Astrocyte of the spinal cord (primary cell): ENCODE data around the gene MRPL24.

ENCODE experiments used
- DNase-seq: peaks from one replicate; pipeline ENCODE4 v3.0.0; 2011; ENCODE audit warnings: low read depth, low spot score
- H3K4me3 ChIP-seq: 2 replicates; pipeline ENCODE4 v1.5.1; 2011; ENCODE audit warnings: low read depth, mild to moderate bottlenecking, low read length, moderate library complexity
- in situ Hi-C: cut with HindIII; loops from 2 replicates; pipeline ENCODE4 v1.10.0; 2017; ENCODE audit warnings: low sequenced_read_pairs
- TF ChIP-seq, protein P1 (sequence below): IDR thresholded peaks from 2 replicates; pipeline ENCODE4 v1.5.1; 2012; ENCODE audit warnings: low read depth, mild to moderate bottlenecking, low read length, inconsistent platforms

Gene MRPL24

DNA sequence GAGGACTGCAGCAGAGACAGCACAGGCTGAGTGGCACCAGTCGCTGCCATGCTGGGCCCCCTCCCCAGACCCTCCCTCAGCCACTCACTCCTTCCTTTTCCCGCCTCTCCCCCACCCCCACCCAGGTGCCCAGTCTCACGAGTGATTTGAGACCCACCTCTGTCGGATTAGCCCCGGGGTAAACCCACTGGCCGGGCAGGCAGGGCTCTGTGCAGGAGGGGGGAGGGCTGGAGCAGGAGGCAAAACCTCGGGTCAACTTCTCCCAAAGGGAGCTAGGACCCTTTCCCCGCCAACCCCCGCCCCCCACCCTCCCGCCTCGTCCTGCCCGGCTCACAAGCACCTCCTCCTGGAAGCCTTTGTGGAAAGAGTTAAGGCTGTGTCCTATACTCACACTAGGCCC lies 3.5 kb upstream of the MRPL24 start:
- no peak overlapping the region for H3K4me3 ChIP-seq
- DNase-seq: no peak
- TF ChIP-seq, protein P1, sequence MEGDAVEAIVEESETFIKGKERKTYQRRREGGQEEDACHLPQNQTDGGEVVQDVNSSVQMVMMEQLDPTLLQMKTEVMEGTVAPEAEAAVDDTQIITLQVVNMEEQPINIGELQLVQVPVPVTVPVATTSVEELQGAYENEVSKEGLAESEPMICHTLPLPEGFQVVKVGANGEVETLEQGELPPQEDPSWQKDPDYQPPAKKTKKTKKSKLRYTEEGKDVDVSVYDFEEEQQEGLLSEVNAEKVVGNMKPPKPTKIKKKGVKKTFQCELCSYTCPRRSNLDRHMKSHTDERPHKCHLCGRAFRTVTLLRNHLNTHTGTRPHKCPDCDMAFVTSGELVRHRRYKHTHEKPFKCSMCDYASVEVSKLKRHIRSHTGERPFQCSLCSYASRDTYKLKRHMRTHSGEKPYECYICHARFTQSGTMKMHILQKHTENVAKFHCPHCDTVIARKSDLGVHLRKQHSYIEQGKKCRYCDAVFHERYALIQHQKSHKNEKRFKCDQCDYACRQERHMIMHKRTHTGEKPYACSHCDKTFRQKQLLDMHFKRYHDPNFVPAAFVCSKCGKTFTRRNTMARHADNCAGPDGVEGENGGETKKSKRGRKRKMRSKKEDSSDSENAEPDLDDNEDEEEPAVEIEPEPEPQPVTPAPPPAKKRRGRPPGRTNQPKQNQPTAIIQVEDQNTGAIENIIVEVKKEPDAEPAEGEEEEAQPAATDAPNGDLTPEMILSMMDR: no peak
- in situ Hi-C loops: no loop called here

DNA sequence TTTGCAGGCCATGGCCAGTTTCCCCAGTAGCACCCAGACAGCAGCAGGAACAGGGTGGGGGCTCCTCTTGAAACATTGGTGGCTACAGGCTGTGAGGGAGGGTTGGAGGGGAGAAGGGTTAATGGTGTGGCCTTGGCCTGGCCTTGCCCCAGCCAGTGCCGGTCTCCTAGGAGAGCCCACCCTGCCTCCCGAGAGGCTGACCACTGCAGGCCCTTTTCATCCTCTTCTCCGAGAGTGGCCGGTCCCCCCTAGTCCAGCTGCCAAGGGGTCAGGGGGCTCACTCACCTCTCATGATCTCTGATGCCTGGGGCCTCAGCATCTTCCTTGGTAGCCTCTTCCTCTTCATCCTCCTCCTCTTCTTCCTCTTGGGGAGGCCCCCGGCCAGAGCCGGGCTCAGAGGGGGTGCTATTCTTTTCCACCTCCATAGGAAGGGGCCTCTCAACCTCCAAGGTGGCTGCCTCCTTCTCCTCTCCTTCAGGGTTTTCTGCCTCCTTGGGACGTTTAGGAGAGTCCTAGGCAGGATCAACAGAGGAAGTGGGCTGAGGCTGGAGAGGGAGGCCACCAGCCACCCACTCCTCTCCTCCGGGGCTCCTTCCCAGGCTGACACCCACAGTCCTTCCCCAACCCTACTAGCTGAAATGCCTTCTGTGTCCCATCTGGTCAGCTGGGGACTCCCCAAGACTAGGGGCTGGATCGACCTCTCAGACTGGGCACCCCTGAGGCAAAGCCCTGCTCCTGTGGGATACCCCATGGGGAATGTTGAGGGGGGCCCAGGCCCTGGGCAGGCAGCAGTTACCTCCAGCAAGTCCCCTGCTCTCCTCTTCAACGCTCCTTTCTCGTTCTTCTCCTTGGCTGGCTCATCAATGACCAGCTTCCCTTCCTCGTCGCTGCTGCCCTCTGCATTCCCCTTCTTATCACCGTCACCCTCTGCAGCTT lies 2.7 kb upstream of the MRPL24 start:
- DNase-seq: no peak
- TF ChIP-seq, protein P1: no peak
- H3K4me3 ChIP-seq: no peak overlapping the region
- in situ Hi-C loops: no loop called here

DNA sequence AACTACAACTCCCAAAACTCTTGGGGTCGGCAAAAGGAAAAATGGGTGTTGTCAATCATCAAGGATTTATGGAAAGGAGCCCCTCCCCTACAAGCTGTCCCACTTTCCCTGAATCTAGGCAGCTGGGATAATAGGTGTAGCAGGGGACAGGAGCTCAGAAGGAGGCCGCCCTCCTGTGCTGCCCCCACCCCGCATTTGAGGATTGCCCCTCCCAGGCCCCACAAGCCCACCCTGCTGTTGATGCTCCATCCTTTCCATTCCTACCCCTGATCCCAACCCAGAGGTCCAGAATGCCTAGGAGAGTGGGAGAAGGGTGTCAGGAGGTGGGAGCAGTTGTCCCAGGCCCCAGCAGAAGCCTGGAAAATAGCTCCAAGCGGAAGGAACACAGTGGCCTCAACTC lies 1.9 kb upstream of the MRPL24 start:
- H3K4me3 ChIP-seq: no peak overlapping the region
- in situ Hi-C loops: no loop called here
- TF ChIP-seq, protein P1: no peak
- no peak for DNase-seq

DNA sequence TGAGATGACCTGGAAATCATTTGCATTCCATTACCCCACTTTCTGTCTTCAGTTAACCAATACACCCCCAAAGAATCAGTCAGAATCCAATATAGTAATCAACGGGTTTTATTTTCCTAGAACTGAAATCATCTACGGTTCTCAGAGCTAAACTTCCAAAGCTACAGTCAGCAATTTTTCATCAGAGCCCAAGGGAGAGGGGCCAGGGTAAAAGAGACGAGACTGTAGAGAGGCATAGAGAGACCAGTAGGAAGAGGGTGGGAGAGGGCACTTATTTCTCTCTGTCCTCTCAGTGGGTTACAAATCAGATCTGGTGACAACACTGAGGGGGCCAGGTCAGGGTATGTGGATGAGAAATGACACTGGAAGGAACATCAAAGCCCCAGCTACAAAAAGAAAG lies 1.1 kb upstream of the MRPL24 start:
- in situ Hi-C loops: no loop called here
- H3K4me3 ChIP-seq: no peak overlapping the region
- no peak for DNase-seq
- TF ChIP-seq, protein P1: no peak

DNA sequence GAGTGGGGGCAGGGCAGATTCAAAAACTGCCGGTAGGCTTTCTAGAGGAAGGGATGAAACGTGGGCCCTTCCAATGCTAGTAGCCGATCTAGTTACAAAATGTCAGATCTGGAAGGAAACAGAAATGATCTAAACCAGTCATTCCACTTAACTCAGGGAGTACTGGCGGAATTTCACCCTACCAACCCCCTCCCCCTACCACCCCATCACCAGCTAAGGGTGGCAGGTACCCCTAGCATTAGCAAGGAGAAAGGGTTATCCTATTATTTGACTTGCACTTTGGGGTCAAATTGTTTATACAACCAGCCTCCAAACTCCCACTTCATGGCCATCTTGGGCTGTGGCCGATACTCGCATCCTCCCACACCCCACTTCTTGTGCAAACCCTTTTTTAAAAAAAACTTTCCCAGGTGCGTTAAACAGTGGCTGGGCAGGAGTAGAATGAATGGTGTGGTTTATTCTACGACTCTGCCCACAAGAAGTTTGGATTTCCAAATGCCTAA lies 644 bp upstream of the MRPL24 start:
- in situ Hi-C loops: no loop called here
- TF ChIP-seq, protein P1: no peak
- peak overlapping the region; percentile 13 for H3K4me3 ChIP-seq
- DNase-seq: no peak

DNA sequence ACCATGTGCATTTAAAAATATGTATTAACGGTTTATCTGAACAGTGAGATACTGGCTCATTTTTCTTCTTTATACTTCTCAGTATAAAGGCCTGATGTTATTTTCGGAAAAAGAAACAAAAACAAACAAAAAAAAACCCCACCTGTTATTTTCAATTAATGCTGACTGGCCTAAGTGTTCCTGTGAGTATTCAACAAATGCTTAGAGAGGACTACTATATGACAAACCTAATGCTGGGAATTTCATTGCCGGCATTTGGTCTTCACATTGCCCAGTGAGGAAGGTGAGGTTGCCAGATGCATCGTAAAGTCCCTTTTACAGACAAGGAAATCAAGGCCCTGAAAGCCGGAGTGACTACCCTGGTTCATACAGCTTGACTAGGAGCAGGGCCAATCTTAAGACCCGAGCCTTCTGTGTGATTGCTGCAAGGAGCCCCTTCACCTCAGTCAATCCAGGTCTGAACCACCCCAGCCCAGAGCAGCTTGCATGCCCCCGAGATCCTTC lies 599 bp downstream of the MRPL24 start:
- H3K4me3 ChIP-seq: peak overlapping the region; percentile 83
- in situ Hi-C loops: no loop called here
- TF ChIP-seq, protein P1: no peak
- no peak for DNase-seq
